Stimulated activated CD8-positive, alpha-beta memory T cell treated with anti-CD3 and anti-CD28 coated beads, Interleukin-12 subunit alpha, Interleukin-12 subunit beta, amount 100 ng/mL, for 1 hour (primary cell): ENCODE measurements around the gene SLTM.
"Not testable (repeated sequence)": the region's sequence is repeated elsewhere in the genome, so short reads cannot be mapped to it uniquely, and the experiment has no call there.

Source experiments
- DNase-seq: peaks from one replicate; pipeline ENCODE4 v3.0.0-alpha.2; 2020; ENCODE audit warnings: low read depth

The SLTM gene

DNA sequence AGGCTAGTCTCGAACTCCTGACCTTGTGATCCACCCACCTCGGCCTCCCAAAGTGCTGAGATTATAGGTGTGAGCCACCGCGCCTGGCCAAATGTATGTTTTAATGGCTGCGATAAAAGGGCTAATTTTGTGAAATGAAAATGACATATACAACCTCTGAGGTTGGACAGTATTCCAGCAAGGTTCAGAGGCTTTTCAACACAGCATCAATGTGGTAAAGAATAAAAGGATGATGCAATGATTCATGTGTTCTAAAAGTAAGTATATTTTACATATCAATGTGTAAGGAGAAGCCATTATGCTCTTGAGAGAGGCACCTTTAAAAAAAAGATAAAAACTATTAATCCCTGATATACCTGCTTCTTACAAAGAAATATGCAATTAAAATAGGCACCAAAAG lies 6.7 kb downstream of the SLTM start:
- no peak for DNase-seq

DNA sequence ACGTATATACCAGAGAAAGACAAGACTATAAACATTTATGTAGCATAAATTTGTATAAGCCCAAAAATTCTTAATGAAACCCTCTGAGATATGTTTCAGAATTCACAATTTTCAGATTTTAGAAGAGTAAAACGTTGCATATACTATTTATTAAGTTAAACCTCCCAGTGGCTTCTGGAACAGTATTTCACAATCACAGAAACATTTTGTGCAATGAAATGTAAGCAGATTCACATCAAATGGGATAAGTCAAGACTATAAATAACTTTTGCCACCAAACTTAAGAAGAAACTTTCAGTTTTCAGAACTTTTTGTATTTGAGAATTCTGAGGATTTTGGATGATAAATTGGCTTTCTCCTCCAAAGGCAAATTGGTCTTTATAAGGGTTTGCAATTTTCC lies 9.2 kb downstream of the SLTM start:
- no peak for DNase-seq

DNA sequence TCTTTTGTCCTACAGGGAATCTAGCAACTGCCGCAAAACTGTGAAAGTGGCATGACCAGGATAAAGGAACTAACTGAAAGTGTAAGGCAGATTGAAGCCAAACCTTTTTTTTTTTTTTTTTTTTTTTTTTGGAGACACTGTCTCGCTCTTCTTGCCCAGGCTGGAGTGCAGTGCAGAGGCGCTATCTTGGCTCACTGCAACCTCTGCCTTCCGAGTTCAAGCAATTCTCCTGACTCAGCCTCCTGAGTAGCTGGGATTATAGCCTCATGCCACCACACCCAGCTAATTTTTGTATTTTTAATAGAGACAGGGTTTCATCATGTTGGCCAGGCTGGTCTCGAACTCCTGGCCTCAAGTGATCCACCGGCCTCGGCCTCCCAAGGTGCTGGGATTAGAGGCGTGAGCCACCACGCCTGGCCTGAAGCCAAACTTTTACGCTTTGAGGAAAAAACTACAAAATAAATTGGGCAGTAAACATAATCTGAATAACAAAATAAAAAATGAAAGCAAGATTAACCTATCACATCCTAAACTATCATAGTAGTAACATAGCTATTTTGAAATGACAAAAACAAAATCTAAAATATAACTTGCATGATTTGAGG lies 9.7 kb downstream of the SLTM start:
- DNase-seq = no peak

DNA sequence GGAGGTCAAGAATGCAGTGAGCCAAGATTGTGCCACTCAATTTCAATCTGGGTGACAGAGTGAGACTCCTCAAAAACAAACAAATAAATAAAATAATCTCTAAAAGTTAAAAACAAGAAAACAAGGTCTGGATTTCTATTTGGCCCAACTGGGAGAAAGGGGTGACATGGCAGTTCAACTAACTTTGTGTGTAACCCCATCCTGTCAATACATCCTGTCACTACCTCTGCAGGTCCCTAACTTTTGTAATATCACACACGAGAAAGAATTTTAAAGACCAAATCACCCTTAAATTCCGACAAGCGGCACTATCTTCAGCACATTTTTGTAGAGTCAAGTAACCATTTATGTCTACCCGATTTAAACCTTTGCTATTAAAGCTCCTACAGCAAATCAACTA lies 10.2 kb downstream of the SLTM start:
- no peak for DNase-seq

DNA sequence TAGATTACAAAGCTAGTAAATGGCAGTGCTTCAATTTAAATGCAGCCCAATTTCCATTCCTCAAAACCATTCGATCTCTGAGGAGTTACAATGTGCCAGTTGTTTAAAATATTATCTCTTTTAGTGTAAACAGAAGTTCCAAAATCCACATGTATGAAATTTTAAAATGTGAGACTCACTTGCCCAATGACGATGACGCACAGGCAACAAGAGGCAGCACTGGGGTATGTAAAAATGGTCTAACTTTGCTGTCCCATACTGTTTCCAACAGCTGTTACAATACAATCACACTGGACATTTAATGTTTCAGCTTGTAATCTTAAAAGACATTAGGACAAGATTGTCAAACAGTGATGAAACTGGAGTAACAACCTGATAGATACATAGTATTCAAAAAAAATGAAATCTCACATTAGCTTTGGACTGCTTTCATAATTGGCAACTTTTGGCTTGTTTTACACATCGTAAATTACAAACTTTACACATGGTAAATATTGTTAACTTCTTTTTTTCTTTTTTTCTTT lies 12.2 kb downstream of the SLTM start:
- no peak for DNase-seq

DNA sequence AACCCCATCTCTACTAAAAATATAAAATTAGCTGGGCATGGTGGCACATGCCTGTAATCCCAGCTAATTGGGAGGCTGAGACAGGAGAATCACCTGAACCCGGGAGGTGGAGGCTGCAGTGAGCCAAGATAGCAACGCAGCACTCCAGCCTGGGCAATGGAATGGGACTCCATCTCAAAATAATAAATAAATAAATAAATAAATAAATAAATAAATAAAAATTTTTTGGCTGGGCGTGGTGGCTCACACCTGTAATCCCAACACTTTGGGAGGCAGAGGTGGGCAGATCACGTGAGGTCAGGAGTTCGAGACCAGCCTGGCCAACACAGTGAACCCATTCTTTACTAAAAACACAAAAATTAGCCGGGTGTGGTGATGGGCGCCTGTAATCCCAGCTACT lies 13.0 kb downstream of the SLTM start:
- DNase-seq = not testable (repeated sequence)

DNA sequence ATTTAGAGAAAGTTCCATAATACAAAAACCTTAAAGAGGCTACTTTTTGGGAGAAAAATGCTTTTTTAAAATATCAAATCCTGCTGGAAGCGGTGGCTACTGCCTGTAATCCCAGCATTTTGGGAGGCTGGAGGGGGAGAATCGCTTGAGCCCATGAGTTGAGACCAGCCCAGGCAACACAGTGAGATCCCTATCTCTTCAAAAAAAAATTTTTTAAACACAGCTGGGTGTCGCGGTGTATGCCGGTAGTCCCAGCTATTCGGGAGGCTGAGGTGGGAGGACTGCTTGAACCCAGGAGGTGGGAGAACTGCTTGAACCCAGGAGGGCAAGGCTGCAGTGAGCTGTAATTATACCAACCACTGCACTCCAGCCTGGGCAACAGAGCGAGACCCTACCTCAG lies 14.2 kb downstream of the SLTM start:
- no peak for DNase-seq

DNA sequence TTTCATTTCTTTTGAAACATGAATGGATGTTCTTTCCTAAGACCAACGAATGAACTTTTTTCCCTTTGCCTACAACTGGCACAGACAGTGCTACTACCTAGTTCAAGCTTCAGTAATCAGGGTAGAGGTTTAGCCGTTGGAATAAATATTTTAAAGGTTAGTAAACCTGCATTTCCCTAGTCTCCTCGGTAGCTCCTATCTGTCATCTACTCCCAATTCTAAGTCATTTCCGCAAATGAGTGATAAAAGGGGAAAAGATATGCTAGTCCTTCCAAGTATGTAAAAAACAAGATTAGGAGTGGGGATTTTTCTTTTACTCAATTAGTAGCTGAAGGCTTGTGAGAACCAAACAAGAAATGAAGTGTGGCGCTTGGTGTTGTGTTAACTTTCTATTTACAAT lies 15.2 kb downstream of the SLTM start:
- DNase-seq = no peak

DNA sequence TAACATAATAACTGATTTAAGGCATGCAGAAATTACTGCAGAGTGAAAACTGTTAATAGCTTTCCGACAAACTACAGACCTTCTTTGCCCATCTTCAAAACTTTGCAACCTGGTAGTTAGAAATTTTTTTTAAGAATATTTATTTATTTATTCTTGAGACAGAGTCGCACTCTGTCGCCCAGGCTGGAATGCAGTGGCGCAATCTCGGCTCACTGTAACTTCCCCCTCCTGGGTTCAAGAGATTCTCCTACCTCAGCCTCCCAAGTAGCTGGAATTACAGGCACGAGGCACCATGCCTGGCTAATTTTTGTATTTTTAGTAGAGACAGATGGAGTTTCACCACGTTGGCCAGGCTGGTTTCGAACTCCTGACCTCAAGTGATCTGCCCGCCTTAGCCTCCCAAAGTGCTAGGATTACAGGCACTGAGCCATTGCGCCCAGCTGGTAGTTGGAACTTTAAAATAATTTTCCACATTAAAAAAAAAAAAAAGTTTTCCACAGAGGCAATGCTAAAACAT lies 15.8 kb downstream of the SLTM start:
- DNase-seq = not testable (repeated sequence)

DNA sequence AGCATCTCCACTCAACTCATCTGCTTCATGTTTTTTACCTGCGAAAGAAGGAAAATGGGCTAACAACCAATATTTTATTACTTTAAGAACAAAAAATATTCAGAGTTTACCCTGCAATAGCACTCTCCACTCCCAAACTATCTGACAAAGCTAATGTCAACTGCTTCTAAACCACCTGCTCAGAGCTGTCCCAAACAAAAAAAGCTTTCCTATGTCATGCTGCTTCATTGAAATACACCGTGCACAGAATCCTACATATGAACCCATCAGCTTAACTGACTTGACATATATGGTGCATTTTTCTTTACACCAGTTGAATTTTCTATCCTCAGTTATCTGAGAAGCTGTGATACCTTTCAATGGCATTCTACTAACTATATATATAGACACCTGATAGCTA lies 16.5 kb downstream of the SLTM start:
- DNase-seq = no peak

DNA sequence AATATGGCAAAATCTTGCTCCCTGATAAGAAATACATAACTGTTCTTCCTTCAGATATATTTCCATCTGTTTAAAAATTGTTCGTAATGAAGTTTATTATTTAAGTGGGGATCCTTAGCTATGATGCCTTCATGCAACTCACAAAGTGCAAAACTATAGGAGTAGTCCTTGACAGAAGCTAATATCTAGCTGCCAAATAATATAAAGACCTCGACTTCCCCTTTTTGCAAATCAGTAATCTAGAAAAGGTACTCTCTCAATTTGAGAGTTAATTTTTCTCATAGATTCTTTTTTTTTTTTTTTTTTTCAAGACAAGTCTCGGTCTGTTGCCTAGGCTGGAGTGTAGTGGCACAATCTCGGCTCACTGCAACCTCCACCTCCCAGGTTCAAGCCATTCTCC lies 23.0 kb downstream of the SLTM start:
- no peak for DNase-seq

DNA sequence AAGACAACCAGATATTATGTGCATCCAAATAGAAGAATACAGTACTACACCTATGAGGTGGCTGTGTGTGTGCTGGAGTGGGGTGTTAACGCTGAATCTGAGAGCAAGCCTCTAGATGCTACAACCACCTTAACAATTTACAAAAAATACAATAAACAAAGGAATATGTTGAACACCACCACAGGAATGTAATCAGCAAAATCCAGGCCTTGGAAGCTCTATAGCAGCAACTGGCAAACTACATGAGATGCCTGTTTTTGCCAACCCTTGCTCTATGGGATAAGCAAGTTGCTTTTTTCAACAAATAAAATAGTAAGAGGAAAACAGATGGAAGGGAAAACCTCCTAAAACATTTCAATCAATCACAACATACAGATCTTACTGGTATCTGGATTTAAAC lies 23.9 kb downstream of the SLTM start:
- no peak for DNase-seq

DNA sequence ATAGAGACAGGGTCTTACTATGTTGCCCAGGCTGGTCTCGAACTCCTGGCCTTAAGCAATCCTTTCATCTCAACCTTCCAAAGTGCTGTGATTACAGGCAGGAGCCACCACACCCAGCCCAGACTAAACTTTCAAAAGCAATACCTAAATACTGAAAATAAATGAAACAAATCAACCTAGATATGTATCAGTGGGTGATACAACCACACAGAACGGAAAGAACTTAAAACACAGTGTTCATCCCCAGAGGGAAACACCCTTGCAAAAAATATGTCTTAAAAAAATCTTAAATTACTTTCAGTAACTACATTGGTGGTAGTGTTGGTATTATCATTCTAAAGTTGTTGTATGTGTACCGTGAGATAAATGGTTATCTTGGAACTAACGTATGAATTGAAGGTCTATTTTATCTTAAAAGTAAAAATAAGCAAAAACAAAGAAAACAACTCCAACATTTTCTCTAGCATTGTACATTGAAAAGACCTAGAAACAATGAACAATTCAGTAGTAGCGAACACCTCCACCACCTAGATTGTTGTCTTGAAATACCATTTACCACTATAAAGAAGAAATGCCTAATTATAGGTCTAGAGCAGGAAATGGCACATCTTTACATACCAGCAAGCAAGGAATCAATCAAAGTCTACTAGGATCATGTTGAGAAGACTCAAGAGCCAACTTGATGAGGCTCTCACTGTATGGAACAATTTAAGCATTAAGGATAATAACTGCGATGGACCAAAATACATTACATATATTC lies 24.7 kb downstream of the SLTM start:
- DNase-seq = no peak

DNA sequence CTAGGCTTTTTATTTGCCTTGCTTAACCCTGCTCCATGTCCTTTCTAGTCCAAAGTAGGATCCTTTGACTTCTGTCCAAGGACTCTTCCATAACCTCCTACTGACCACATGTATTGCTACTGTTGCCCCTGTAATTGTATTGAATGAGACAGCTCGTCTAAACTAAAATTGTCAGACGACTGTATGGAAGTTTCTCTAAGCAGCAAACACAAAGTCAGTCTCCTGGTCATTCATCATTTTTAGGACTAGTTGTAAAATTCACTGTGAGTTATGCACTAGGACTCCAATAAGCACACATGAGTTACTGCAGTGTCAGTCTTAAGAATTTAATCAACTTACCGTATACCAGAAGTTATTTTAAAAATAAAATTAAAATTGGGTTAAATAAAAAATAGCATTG lies 32.8 kb downstream of the SLTM start:
- DNase-seq = no peak

DNA sequence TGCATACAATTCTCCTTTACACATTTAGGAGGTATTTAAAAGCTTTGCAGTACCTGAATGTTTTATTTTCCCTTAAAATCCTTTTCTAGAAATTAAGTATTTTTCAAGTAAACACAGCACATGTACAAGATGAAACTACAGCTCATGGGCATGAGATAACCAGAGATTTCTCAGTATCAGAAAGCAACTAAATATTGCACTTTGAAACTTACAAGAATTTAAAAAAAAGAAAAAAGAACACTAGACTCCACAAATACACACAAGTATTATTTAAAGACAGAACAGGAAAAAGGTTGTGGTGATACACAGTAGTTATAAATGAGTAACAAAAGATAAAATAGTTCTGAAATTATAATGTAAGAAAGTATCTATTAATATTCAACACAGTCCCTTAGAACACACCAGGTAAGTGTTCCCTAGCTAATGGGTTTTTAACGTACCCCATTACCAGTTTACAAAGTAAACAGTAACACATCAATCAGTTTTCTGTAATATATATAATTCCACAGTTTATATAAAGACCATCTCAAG lies 35.3 kb downstream of the SLTM start:
- no peak for DNase-seq

DNA sequence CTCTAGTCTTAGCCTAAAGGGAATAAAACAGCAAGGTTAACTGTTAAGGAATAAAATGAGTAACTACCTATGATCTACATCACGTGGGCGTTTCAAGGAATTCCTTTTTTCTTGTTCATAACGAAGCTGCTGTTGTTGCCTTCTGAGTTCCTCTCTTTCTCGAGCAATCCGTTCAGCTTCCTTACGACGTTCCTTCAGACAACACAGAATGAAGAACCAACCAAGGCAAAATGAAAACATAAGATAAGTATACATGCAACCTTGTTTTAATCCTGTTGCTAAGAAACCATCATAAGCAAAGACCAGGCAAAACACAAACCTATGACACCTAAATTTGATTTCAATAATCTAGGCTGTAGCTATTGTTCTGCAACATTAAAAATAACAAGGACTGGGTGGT lies 44.1 kb downstream of the SLTM start:
- no peak for DNase-seq

DNA sequence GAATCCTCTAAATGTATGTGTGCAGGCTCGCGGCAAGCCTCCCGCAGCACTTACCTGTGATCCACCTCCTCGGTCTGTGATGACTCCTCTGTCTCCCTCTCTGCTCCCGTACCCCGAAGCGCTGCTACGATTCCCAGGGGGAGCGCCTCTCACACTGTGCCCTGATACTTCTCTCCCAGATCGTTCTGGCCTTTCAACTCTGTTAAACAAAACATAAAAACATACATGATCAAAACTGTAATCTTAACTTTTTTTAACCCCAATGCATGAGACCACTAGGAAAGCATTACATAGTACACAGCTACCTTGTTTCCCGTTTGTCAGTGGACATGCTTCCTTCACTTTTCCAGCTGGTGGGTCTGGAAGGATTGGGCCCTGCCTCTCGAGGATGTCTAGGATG lies 46.6 kb downstream of the SLTM start:
- DNase-seq = no peak

DNA sequence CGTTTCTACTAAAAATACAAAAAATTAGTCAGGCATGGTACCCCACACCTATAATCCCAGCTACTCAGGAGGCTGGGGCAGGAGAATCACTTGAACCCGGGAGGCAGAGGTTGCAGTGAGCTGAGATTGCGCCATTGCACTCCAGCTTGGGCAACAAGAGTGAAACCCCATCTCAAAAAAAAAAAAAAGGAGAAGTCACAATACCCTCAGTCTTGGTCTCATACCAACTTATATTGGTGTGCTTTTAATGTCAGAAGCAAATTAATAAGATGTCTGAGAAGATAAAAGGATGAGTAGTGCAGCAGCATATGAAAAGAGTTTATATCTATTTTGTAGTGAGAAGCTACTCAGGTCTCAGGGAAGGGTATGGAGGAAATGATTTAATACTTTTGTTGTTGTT lies 49.6 kb downstream of the SLTM start:
- DNase-seq = not testable (repeated sequence)

DNA sequence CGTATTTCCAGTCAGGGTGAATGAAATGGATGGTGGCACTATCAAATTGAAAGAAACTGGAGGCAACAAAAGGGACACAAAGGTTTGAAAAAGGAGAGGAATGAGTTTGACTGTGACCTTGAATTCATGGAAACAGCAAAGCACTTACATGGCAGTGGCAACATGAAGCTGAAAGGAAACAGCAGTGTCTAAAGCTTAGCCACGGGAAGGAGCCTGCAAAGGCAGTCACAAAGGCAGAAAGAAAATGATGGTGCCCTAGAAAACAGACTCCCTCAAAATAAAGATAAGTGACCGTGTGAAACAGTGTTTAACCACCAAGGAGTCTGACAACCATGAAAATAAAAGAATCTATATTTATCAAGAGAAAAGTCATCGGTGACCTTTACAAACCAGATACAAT lies 51.2 kb downstream of the SLTM start:
- DNase-seq = no peak

DNA sequence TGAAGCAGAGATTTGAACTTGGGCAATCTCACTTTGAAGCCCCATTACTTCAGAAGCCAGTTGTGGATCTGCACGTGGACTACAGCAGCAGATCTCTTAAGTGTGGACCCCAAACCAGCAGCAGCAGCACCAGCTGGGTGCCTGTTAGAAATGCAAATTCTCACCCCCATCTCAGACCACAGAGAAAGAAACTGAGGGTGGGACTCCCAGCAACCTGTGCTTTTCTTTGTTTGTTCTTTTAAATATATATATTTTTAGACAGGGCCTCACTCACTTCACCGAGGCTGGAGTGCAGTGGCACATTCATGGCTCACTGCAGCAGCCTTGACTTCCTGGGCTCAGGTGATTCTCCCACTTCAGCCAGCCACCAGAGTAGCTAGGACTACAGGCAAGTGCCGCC lies 53.2 kb downstream of the SLTM start:
- no peak for DNase-seq

DNA sequence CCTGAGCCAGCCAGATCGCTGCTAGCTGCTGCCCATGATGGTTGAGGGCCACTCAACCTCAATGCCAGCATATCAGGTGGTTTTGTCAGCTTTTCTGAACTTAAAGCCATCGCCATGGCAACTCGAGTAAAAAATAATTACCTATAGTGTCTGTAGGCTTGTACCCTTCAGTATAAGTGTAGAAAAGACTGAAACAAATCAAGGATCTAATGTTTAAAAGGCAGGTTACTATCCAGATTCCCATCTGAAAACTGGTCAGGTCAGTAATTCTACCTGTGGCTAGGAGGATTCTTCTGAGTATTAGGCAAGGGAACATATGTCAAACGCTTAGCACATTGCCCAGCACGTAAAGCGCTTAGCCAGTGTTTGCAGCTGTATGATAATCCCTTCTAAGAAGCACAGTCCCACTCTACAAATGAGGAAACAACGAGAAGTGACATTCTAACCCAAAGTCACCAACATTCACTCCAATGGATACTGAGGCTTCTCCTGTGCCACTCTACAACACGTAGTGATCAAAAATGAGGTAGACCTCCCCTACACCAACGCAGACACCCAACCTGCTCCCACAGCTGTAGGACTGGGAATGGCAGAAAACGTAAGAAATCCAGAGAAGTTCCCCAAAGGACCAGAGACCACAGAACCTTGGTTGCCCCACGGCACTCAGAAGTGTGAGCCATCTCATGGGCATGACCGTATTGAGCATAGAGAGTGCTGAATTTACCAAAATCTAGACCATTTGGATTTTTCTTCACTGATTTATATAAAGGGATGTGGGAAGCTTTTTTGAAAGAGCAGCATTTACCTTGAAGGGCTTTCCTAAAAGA lies 55.3 kb downstream of the SLTM start:
- no peak for DNase-seq

DNA sequence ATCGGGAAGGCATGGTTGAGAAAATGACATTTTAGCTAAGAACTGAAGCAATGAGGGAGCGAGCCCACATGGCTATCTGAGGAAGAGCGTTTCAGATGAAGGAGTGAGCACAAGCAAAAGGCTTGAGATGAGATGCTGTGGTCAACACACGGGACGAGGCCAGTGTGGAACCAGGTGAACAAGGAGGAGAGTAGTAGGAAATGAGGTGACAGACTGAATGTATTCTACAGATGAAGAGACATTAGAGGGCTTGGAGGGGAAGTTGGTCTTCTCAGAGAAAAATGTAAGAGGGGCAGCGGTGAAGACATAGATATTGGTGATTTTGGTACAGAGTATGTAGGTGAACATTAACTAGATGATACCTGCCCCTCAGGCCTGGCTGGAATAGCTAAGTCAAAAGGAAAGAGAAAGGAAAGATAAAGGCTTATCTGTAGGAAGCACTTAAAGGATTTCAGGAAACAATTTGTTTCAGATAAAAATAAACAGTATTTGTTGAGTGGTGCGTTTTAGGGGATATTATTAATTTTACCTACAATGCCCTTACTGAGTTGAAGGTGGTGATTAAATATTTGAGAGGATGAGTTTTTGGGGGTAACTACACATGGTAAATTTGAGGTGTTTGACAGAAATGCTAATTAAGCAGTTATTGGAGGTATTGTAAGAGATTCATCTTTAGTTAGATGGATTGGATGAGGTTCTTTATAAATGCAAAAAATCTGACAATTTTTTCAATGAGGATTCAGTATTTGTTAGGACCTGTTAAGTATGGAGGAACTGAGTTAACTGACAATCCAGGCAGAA lies 57.0 kb downstream of the SLTM start:
- no peak for DNase-seq
